Activated CD4-positive, alpha-beta T cell treated with anti-CD3 and anti-CD28 coated beads, Interleukin-2, amount 10 ng/mL, durations not matched to agents 24 days and 14 days (primary cell): Measurements from ENCODE around the gene ATAD5. TPM values are rescaled to one million over a fixed set of nuclear protein-coding genes. Genes with fewer than 3 reads are reported as not detected.

Experiments
- DNase-seq: peaks from one replicate; pipeline ENCODE4 v3.0.0; 2022
- H3K27ac Mint-ChIP-seq: one replicate; pipeline ENCODE4 v1.8.0; 2022; ENCODE audit warnings: mild to moderate bottlenecking, mixed read lengths
- H3K27me3 Mint-ChIP-seq: one replicate; pipeline ENCODE4 v1.8.0; 2022; ENCODE audit warnings: mixed read lengths
- H3K36me3 Mint-ChIP-seq: one replicate; pipeline ENCODE4 v1.8.0; 2022; ENCODE audit warnings: low read depth, mild to moderate bottlenecking, mixed read lengths
- H3K4me1 Mint-ChIP-seq: one replicate; pipeline ENCODE4 v1.8.0; 2021; ENCODE audit warnings: mixed read lengths
- H3K4me3 Mint-ChIP-seq: one replicate; pipeline ENCODE4 v1.8.0; 2022; ENCODE audit warnings: mild to moderate bottlenecking, moderate library complexity, mixed read lengths
- H3K9me3 Mint-ChIP-seq: one replicate; pipeline ENCODE4 v1.8.0; 2021; ENCODE audit warnings: mixed read lengths
- intact Hi-C: fragments of 100-400 bp; cut with micrococcal nuclease; formaldehyde crosslinking; loops from one replicate; pipeline ENCODE4 v1.15.1; 2023
- total RNA-seq: library from RNA; stranded (reverse); gene quantifications from 2 replicates; pipeline ENCODE4 v1.2.3, GENCODE V29; 2022

Gene ATAD5, protein sequence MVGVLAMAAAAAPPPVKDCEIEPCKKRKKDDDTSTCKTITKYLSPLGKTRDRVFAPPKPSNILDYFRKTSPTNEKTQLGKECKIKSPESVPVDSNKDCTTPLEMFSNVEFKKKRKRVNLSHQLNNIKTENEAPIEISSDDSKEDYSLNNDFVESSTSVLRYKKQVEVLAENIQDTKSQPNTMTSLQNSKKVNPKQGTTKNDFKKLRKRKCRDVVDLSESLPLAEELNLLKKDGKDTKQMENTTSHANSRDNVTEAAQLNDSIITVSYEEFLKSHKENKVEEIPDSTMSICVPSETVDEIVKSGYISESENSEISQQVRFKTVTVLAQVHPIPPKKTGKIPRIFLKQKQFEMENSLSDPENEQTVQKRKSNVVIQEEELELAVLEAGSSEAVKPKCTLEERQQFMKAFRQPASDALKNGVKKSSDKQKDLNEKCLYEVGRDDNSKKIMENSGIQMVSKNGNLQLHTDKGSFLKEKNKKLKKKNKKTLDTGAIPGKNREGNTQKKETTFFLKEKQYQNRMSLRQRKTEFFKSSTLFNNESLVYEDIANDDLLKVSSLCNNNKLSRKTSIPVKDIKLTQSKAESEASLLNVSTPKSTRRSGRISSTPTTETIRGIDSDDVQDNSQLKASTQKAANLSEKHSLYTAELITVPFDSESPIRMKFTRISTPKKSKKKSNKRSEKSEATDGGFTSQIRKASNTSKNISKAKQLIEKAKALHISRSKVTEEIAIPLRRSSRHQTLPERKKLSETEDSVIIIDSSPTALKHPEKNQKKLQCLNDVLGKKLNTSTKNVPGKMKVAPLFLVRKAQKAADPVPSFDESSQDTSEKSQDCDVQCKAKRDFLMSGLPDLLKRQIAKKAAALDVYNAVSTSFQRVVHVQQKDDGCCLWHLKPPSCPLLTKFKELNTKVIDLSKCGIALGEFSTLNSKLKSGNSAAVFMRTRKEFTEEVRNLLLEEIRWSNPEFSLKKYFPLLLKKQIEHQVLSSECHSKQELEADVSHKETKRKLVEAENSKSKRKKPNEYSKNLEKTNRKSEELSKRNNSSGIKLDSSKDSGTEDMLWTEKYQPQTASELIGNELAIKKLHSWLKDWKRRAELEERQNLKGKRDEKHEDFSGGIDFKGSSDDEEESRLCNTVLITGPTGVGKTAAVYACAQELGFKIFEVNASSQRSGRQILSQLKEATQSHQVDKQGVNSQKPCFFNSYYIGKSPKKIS (N-terminal part only)
- 30.2 and 31.5 TPM in 2 replicates for total RNA-seq

DNA sequence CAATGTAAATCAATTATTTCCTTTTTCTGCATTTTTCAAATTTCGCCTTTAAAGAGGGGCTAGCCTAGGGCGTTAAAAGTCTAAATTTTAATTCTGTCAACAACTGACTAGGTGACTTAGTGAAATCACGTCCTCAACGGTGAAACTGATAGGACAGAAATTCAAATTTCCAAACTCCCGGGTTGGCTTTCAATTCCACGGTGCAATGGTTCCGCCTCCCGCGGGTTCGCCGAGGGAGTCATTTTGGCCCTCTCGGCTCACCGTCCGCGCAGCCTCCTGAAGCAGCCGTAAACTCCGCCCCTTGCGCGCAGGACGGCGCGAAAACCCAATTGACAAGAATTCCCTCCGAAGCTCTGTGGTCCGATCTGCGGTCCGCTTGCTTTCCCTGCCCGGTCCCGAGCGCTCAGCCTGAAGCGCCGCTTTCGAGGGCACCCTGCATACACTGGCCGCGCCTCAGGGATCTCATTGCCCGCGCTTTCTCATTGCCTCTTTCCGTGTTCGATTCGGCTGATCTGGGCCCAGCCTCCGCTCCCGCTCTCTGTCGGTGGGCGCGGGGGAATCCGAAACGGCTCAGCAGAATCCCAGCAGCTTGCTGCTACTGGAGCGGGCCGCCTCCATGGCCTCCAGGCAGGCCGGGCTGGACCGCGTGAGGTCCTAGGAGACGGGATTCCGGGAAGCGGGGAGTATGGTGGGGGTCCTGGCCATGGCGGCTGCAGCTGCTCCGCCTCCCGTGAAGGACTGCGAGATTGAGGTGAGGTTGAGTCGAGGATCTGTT lies at the start of gene ATAD5:
Gene ATAD5 (plus strand): TSS at position 304 of the 775 bp plus-strand sequence. CDS start 382 bp downstream, at position 686.
- intact Hi-C loops, result no loop called here
- H3K9me3 Mint-ChIP-seq, result no peaks in the 10 kb centered on the region
- no peaks in the 10 kb centered on the region for H3K27me3 Mint-ChIP-seq
- H3K36me3 Mint-ChIP-seq, result peaks cover 23% of the 10 kb centered on the region
- H3K27ac Mint-ChIP-seq, result peak within 1 kb of the TSS; percentile 98
- peak; percentile 97 for DNase-seq
- peak within 1 kb of the TSS; percentile 98 for H3K4me3 Mint-ChIP-seq
- H3K4me1 Mint-ChIP-seq, result peaks cover 28% of the 10 kb centered on the region

DNA sequence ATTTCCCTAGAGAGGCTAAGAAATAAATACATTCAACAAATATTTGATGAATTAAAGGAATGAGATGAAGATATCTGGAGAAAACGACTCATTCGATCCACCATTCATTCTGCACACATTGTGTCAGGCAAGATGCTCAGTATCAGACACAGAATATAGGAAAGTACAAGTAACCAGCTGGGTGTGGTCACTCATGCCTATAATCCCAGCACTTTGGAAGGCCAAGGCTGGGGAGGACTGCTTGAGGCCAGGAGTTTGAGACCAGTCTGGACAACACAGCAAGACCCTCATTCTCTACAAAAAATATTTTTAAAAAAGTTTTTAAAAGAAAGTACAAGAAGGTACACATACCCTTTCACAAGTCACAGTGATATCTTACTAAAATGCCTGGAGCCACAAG lies 49.6 kb upstream of the ATAD5 start:
- intact Hi-C loops, result loop anchor here (5.0 kb wide), 1 partner anchor 40 kb away; the partner anchor contains the start of gene CRLF3
- H3K36me3 Mint-ChIP-seq, result peaks cover 41% of the 10 kb centered on the region
- H3K9me3 Mint-ChIP-seq, result no peaks in the 10 kb centered on the region
- H3K27me3 Mint-ChIP-seq, result no peaks in the 10 kb centered on the region
- H3K27ac Mint-ChIP-seq, result peak overlapping the region; percentile 74
- H3K4me3 Mint-ChIP-seq, result no peak overlapping the region
- peaks cover 10% of the 10 kb centered on the region for H3K4me1 Mint-ChIP-seq
- DNase-seq, result no peak

DNA sequence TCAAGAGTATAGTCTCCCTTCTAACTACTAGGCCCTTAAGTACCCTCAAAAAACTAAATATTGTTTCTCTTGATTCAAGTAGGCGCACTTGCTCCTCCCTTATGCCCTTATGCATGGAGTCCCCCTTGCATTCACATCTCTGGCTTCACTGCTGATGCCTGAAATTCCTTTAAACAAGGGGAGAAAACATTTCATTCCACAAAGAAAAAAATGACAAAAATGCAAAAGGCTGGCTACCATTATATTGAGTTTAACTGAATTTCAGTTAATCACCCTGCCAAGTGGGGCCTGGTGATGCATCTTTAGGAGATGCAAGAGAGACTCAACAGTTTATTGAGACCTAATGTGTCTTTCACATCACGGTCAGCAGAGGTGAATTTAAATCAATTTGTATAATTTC lies 42.8 kb upstream of the ATAD5 start:
- intact Hi-C loops, result no loop called here
- no peak overlapping the region for H3K4me3 Mint-ChIP-seq
- H3K36me3 Mint-ChIP-seq, result peaks cover 60% of the 10 kb centered on the region
- H3K4me1 Mint-ChIP-seq, result peaks cover 12% of the 10 kb centered on the region
- DNase-seq, result no peak
- peak overlapping the region; percentile 31 for H3K27ac Mint-ChIP-seq
- H3K9me3 Mint-ChIP-seq, result no peaks in the 10 kb centered on the region
- H3K27me3 Mint-ChIP-seq, result no peaks in the 10 kb centered on the region

DNA sequence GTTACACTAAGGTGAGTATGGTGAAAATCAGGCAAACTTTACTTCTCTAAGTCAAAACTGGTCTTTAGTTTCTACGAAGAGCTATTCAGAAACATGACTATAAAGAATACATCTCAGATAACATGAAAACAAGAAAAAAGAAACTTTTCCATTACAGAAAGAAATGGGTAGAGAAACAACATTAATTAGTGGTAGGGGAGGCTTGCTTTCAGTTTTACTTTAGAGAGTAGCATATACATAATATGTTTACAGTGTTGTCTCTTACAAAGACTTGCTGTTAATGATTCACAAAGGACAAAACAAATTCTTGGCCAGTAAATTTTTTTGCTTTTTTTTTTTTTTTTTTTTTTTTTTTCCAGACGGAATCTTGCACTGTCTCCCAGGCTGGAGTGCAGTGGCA lies 41.5 kb upstream of the ATAD5 start:
- Mint-ChIP-seq H3K4me1 (peaks cover 12% of the 10 kb centered on the region), H3K27me3 (no peaks in the 10 kb centered on the region), H3K4me3 (peak overlapping the region; percentile 42), H3K36me3 (peaks cover 59% of the 10 kb centered on the region), H3K9me3 (no peaks in the 10 kb centered on the region), H3K27ac (peak overlapping the region; percentile 54)
- intact Hi-C loops, result loop anchor here (1.0 kb wide), 1 partner anchor 10 kb away; no protein-coding TSS in a partner anchor
- no peak for DNase-seq

DNA sequence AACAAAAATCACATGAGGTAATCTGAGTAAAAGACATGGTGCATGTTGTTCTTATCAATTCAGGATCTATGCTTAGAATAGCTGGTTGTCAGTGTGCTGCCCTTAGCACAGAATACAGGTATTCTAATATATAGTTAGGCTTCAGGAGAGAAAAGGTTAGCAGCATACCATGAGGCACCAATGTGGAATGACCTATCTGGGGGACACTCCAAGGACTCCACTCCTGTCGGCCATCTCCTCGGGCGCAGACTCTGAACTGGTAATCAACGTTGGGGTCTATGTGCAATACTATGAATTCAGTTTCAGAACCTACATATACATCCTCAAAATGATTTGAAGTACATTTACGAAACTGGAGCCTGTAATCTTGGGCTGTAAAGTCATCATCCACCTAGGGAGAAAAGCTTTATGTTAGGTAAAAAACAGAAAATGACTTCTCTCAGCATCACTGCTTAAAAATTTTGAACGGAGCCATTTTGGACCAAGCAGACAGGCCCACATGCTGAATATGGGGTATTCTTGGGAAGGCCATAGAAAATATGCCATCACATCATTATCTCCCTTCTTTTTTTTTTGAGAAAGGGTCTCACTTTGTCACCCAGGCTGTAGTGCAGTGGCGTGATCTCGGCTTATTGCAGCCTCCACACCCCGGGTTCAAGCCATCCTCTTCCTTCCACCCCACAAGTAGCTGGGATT lies 38.3 kb upstream of the ATAD5 start:
- Mint-ChIP-seq H3K9me3 (no peaks in the 10 kb centered on the region), H3K36me3 (peaks cover 62% of the 10 kb centered on the region), H3K27me3 (no peaks in the 10 kb centered on the region), H3K4me1 (peaks cover 24% of the 10 kb centered on the region), H3K27ac (peak overlapping the region; percentile 51), H3K4me3 (no peak overlapping the region)
- DNase-seq, result no peak
- intact Hi-C loops, result no loop called here

DNA sequence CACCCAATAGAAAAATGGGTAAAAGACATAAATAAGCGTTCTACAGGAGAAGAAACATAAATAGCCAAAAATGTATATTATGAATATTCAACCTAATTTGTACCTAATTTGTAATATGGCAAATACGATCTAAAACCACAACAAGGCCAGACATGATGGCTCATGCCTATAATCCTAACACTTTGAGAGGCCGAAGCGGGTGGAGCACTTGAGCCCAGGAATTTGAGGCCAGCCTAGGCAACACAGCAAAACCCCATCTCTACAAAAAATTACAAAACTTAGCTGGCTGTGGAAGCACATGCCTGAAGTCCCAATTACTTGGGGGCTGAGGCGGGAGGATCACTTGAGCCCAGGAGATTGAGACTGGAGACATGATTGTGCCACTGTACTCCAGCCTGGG lies 37.4 kb upstream of the ATAD5 start:
- H3K36me3 Mint-ChIP-seq, result peaks cover 57% of the 10 kb centered on the region
- no peaks in the 10 kb centered on the region for H3K9me3 Mint-ChIP-seq
- H3K4me1 Mint-ChIP-seq, result peaks cover 19% of the 10 kb centered on the region
- no peaks in the 10 kb centered on the region for H3K27me3 Mint-ChIP-seq
- no peak overlapping the region for H3K4me3 Mint-ChIP-seq
- H3K27ac Mint-ChIP-seq, result peak overlapping the region; percentile 69
- DNase-seq, result no peak
- intact Hi-C loops, result no loop called here

DNA sequence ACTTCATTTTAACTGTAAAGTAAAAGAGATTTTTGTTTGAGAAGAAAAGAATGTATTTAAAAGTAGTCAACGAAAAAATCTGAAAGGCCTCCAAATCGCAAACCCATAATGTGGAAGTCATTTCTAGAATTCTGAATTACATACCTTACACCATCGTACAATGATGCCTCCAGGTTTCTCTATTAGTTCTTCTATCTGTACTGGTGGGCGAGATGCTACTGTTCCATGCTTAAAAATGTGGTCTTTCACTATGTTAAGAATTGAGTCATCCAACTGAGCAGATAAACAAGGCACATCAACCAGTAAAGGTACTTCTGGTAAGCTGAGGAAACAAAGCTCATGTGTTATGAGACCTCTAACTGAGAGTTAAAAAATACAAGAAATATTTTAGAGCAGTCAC lies 35.8 kb upstream of the ATAD5 start:
- intact Hi-C loops, result loop anchor here (1.0 kb wide), 3 partner anchors 13 to 28 kb away; partner anchors contain the start of gene CRLF3
- Mint-ChIP-seq H3K4me3 (no peak overlapping the region), H3K9me3 (no peaks in the 10 kb centered on the region), H3K36me3 (peaks cover 54% of the 10 kb centered on the region), H3K27ac (peak overlapping the region; percentile 81), H3K4me1 (peaks cover 15% of the 10 kb centered on the region), H3K27me3 (no peaks in the 10 kb centered on the region)
- DNase-seq, result no peak

DNA sequence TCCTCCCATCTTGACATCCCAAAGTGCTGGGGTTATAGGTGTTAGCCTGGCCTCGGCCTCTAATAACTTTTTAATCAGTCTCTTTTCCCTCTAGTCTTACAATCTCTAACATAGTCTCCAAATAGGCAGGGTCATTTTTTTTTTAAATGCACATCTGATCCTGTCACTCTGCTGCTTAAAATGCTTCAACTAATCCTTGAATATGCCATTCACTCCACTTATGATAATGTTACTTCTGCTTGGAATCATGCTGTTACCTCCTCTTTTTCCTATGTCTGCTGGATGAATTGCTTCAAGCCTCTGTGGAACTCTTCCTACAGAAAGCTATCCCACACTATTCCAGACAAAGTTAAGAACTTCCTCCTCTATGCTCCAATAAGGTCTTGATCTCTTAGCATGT lies 30.1 kb upstream of the ATAD5 start:
- no peak for DNase-seq
- Mint-ChIP-seq H3K4me1 (peaks cover 22% of the 10 kb centered on the region), H3K9me3 (peaks cover 3% of the 10 kb centered on the region), H3K4me3 (no peak overlapping the region), H3K27ac (peak overlapping the region; percentile 12), H3K36me3 (peaks cover 52% of the 10 kb centered on the region), H3K27me3 (no peaks in the 10 kb centered on the region)
- intact Hi-C loops, result no loop called here

DNA sequence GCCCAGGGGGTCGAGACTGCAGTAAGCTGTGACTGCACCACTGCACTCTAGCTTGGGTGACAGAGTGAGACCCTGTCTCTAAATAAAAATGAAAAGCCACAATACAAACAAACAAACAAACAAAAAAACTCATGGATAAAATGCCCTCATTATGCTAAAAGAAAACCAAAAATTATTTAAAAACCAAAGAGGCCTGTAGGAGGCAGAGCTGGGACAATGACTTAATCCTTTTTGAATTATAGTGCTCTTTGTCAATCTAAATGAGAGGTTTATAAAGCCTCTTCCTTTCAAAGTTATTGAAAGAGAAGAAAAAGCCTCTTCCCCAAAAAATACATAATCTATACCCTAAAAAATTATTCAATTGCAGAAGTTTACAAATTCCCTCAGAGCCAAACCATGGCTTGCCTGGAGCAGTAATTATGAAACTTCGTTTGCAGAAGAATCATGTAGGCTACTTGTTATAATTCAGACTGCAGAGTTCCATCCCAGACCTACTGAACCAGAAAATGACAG lies 25.8 kb upstream of the ATAD5 start:
- DNase-seq, result no peak
- peaks cover 3% of the 10 kb centered on the region for H3K9me3 Mint-ChIP-seq
- H3K4me1 Mint-ChIP-seq, result peaks cover 38% of the 10 kb centered on the region
- peak overlapping the region; percentile 16 for H3K27ac Mint-ChIP-seq
- intact Hi-C loops, result no loop called here
- peak overlapping the region; percentile 3 for H3K4me3 Mint-ChIP-seq
- peaks cover 39% of the 10 kb centered on the region for H3K36me3 Mint-ChIP-seq
- H3K27me3 Mint-ChIP-seq, result no peaks in the 10 kb centered on the region

DNA sequence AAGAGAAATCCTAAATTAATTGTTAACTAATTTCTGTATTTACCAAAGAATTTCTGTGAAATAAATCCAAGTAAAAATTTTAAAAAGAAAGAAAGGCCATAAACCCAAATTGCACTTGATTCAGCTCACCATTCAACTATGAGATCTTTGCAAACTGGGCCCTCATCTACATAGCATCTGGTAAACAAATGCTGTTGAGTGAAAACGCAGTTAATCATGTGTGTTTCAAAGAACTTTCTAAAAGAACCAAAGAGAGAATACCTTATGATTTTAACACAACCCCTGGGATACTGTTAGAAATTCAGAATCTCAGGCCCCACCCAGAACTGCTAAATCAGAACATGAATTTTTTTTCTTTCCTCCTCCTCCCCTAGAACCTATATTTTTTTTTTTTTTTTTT lies 23.9 kb upstream of the ATAD5 start:
- Mint-ChIP-seq H3K36me3 (peaks cover 26% of the 10 kb centered on the region), H3K4me1 (peaks cover 47% of the 10 kb centered on the region), H3K27ac (peak overlapping the region; percentile 87), H3K9me3 (peaks cover 3% of the 10 kb centered on the region), H3K27me3 (no peaks in the 10 kb centered on the region), H3K4me3 (peak overlapping the region; percentile 87)
- no peak for DNase-seq
- intact Hi-C loops, result no loop called here

DNA sequence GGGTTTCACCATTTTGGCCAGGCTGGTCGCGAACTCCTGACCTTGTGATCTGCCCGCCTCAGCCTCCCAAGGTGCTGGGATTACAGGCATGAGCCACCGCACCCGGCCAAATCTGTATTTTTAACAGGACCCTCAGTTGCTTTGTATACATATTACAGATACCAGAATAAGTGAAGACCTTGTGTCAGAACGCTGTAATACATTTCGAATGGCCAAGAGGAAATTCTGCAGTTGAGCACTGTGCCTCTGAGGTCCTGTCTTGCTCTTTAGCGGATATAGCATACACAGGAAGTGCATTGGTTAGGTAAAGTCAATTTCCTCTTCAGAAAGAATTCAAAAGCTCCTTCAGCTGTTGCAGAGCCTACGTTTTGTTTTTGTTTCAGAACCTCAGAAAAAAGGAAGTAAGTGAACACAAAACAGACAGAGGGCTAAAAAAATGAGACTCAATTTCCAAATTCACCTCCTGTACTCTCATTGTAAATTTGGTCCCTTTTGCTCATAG lies 22.9 kb upstream of the ATAD5 start:
- no peaks in the 10 kb centered on the region for H3K9me3 Mint-ChIP-seq
- H3K36me3 Mint-ChIP-seq, result peaks cover 18% of the 10 kb centered on the region
- intact Hi-C loops, result loop anchor here (1.0 kb wide), 2 partner anchors 13 to 15 kb away; partner anchors contain the start of gene CRLF3
- H3K27me3 Mint-ChIP-seq, result no peaks in the 10 kb centered on the region
- peak overlapping the region; percentile 87 for H3K4me3 Mint-ChIP-seq
- peaks cover 54% of the 10 kb centered on the region for H3K4me1 Mint-ChIP-seq
- DNase-seq, result peak; percentile 87
- H3K27ac Mint-ChIP-seq, result peak overlapping the region; percentile 87

DNA sequence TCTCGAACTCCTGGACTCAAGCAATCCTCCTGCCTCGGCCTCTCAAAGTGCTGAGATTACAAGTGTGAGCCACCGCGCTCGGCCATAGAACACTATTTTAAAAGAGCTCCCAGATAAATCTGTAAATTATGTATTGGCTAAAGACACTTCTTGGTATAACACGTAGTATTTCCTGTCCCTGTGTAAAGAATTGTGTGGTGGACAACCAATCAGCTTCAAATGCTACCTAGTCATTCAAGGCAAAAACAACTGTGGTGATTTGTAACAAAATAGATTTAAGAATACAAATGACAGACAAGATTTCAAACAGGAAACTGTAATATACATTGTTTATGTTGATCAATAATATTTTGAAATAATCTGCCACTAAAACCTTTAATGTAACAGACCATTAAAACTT lies 21.9 kb upstream of the ATAD5 start:
- H3K4me3 Mint-ChIP-seq, result peak overlapping the region; percentile 87
- no peaks in the 10 kb centered on the region for H3K27me3 Mint-ChIP-seq
- peaks cover 52% of the 10 kb centered on the region for H3K4me1 Mint-ChIP-seq
- H3K9me3 Mint-ChIP-seq, result no peaks in the 10 kb centered on the region
- H3K27ac Mint-ChIP-seq, result peak overlapping the region; percentile 87
- peaks cover 10% of the 10 kb centered on the region for H3K36me3 Mint-ChIP-seq
- intact Hi-C loops, result loop anchor here (1.0 kb wide), 2 partner anchors 14 kb away; partner anchors contain the start of gene CRLF3
- peak; percentile 67 for DNase-seq
